Stimulated activated CD4-positive, alpha-beta T cell treated with anti-CD3 and anti-CD28 coated beads, Interleukin-2, amount 100 ng/mL, for 4 hours (primary cell): ENCODE data around the gene NAALADL2.

Experiments used
- DNase-seq: peaks from one replicate; pipeline ENCODE4 v3.0.0-alpha.2; 2020; ENCODE audit warnings: low read depth

Gene NAALADL2

DNA sequence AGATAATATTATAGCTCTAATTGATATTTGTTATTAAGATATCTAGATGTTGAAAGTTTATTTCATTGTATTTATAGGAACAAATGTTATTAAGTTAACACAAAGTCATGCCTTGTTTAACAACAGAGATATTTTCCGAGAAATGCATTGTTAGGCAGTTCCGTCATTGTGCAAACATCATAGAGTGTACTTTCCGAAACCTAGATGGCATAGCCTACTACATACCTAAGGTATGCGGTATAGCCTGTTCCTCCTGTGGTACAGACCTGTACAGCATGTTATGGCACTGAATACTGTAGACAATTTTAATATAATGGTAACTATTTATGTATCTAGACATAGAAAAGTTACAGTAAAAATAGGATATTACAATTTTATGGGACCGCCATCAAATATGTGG, 114.3 kb downstream of the NAALADL2 start:
- DNase-seq, result no peak

DNA sequence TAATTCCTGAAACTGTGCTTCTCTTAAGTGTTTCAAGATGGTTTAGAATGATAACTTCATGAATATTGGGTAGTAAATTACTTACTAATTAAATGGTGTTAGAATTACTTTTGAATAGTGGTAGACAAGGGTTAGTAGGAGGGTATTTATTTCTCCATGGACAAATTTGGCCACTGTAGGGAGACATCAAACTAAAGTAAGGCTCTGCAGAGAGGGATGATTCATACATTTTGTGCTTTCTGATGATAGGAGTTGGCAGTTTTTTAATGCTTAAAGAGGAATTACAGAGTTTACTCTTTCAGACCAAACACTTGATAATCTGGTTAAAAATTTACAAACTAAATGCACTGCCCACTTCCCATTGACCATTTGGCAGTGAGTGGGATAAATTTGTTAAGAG, 127.6 kb downstream of the NAALADL2 start:
- DNase-seq, result no peak

GRCh38 chr3:175001091-175001490, 142.0 kb downstream of the NAALADL2 start:
- DNase-seq, result no peak

DNA sequence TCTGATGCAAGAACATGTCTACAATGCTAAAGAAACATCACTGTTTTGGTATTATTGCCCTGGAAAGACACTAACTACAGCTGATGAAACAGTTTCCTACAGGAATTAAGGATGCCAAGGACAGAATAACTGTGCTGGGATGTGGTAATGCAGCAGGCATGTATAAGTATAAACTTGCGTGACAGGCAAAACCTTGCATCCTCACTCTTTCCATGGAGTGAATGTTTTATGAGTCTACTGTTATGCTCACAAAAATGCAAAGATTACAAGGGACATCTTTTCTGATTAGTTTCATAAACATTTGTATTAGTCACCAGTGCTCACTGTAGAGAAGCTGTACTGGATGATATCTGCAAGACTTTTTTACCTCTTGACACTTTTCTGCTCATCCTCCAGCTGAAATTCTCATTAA, 143.6 kb downstream of the NAALADL2 start:
- DNase-seq, result no peak

DNA sequence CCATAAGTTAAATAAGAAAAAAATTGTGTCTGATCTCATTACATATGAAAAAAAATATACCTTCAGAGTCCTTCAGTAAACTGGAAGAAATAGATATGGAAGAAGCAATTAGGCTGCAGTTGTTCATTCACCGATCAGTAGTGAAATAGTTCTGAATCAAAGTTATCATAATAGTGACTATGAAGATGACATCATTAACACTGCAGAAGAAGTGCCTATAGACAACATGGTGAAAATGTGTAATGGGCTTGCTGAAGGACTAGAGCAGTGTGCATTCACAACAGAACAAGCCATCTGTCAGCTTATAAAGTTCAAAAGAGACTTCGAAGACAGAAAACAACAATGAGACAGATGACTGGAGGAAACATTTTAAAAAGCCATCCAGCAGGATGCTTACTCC, 144.5 kb downstream of the NAALADL2 start:
- no peak for DNase-seq

DNA sequence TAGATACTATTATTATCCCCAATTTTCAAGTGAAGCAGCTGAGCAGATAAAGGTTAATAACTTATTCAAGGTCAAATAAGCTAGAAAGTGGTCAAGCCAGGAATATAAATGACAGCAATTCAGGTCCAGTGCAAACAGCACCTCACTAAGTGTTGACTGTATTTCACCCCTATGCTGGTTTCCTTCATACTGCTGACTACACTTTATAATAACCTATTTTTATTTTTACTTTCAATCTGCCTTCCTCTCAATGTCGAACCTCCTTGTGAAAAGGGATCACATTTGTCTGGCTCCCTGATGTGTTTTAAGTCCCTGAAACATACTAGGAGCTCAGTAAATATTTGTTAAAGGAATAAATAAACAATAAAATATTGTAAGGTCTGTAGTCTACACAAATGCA, 146.1 kb downstream of the NAALADL2 start:
- DNase-seq, result no peak

DNA sequence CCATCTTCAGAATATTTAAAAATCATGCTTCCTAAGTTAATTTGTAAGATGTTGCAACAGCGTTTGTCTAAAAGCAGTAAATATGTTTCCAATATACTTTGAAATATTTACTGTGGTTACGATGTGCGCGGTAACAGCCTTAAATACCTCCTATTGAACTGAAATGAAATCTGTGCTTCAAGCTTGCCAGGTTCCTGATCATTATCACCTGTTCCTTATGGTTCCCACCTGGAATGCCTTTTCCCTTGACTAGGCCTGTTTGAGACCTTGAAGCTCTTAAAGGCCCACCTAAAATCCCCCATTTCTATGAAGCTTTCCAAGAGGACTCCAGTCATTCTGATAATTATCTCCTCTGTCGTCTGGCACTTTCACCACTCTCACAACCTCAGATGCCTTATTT, 146.7 kb downstream of the NAALADL2 start:
- no peak for DNase-seq

DNA sequence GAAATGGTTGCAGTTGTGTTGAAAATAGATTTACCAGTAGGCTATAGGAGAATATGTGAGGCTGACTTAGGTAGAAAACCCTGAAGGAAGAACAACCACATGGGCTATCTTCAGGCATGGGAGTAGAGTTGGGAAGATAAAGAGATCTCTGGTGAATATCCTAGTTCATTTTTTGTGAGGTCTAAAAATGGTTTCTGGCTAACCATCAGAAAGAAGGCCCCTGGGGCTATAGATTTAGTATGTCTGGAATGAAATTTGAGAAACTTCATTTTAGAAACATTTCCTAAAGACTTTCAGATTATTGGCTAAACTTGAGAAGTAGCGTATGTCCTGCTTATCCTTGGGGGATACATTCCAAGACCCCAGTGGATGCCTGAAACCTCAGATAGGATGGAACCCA, 148.2 kb downstream of the NAALADL2 start:
- no peak for DNase-seq

DNA sequence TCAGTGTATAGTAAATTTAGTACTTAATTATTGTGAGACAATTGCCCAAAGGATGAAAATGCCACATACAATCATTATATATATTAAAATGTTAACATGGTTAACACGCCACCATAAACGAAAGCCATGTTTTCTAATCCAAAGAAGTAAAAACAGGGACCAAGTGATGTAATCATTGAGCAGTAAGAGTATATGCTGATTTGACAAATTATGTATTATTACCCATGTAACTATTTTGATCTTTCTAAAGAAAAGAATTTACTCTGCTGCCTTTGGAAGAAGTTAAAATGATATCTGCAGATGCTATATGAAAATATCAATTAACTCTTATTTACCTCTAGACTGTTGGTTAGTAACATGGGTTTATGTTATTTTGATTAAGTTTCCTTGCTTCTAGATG, 150.2 kb downstream of the NAALADL2 start:
- no peak for DNase-seq

DNA sequence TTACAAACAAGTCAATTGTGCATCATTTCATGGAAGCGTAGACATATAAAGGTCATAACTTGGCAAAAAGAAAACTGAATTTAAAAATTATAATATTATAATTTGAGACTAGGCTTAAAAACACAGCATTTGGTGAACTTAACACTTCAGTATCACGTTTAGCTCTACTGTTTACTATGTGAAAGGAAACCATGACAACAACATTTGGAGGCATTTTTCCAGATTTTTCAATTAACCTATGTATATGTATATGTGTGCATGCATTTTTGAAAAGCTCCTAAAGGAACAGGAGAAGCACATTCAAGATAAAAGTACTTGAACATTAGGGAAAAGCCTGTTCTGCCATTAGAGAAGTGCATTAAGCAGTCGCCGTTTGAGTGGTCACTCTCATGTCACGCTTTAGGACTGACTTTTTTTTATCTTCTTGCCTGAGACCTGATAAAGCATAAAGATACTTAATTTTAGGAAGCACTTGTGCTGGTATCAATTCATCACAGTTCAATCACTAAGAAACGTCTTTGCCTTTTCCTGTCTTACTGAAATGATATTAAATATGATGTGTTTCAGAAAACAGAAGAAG, 156.0 kb downstream of the NAALADL2 start:
- DNase-seq, result no peak

DNA sequence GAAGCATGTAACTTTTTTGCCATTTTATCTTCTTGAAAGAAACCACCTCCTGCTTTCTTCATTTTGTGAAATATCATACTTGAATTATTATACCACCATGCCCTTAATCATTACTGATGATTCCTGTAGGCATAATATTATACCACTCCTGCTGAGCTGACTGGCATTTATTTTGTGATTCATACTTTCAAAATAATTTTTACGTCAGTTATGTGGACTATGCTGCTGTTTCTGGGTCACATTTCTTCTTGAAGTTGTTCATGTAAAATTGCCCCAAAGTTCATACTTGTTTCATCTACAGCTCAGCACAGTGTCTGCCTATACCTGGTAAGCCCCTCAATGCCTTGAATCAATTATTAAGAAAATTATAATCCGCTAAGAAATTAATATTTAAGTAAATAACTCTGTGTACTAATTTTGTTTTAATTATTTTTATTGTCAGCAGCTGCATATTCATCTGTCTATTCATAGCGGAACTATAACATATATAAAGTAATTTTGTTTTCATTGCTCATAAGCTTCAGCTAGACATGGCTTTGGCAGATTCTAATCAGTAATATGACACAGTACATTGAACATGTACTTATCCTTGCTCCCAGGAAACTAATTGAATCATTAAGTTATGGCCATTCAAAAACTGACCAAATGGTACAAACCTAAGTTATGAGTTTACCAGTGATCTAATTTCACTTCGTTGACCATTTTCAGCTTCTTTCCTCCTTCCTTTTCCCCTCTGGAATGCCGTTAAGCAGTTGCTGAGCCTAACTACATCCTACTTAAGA, 160.0 kb downstream of the NAALADL2 start:
- DNase-seq, result no peak

GRCh38 chr3:175020101-175020500, 161.0 kb downstream of the NAALADL2 start:
- no peak for DNase-seq

DNA sequence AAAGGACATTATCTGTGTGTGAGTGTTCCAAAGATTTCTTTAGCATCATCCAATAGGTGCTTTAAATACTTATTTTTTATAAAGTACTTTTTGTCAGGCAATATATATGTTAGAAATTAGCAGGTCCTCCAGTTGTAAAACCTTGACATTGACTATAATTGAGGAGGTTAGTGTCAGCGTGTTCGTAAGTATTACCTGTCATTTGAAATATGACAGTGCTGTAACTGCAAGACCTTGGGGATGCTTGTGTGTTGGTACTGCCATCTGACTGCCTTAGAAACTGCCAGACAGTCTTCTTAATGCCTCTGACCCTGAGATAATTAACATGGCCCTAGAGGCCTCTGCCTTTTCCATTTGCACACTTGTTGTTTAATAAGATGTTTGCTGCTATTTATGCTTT, 170.7 kb downstream of the NAALADL2 start:
- no peak for DNase-seq

GRCh38 chr3:175039875-175040274, 180.7 kb downstream of the NAALADL2 start:
- no peak for DNase-seq

GRCh38 chr3:175041369-175041768, 182.2 kb downstream of the NAALADL2 start:
- no peak for DNase-seq

DNA sequence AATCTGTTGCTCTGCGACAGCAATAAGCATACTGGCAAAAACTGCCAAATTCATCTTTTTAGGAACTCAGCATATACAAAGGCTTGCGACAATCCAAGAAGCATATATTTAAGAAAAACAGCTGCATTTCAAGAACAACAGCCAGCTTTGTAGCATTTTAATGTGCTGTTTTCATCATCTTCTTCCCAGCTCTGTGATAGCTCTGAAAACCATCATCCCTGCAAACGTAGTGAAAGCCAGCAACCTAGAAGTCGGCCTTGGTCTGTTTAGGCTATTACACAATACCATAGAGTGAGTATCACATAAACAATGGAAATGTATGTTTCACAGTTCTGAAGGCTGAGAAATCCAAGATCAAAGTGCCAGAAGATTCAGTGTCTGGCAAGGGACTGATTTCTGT, 187.5 kb downstream of the NAALADL2 start:
- DNase-seq, result no peak

DNA sequence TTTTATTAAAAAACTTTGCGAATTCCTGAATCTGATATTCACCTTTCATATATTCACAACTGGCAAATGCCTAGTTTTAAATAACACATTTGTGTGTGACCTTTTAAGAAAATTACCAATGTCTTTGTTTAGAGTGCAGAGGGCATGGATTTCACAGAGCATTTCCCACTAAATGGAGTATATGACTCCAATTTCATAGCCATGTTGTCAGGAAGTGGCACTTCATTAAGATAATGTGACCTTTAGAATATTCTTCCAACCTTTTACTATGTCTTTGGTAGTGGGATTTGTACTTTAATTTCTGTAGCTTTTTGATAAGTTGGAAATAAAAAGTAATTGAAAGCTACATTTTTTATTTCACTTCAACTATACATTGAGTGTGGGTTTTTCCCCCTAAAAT, 188.7 kb downstream of the NAALADL2 start:
- DNase-seq, result no peak

DNA sequence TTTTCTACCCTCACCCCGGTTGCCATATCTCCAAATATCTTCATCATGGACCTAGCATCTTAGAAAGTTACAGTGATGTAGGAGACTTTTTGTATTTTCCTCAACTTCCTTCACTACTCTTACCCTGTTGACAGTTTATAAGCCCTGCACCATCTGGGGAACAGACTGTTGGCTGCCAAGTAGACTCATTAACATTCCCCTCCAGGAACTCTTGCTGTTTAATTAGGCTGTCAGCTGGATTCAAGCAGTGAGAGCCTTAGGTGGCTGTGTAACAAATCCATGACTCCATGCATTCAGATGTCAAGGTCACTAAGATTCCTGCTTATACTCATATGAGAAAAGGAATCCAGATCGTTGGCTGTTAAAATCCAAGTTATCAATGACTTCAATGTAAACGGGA, 198.3 kb downstream of the NAALADL2 start:
- DNase-seq, result no peak

- no peak for DNase-seq
Measured at GRCh38 chr3:175059788-175060187, 200.7 kb downstream of the NAALADL2 start.

- no peak for DNase-seq
Measured at GRCh38 chr3:175065497-175065896, 206.4 kb downstream of the NAALADL2 start.

GRCh38 chr3:175066617-175067415, 207.7 kb downstream of the NAALADL2 start:
- no peak for DNase-seq

DNA sequence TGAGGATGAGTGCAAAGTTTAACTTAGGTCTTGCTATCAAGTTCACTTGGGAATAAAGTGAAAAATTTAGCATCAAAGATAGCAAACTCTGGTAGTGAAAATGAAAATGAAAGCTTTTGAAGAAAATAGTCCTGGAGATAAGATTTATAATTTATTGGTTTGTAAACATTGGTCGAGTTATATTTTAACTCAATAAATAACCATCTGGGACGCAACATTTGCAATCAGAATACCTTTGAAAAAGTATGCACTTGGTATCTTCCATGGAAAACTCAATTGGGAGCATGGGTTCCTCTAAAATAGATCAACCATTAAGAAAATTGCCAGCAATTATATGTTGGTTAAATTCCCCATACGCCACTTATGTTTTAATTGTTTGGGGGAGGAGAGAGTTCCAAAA, 209.5 kb downstream of the NAALADL2 start:
- DNase-seq, result no peak

- no peak for DNase-seq
Measured at GRCh38 chr3:175070946-175071345, 211.8 kb downstream of the NAALADL2 start.
